GM19463 (cell line): ENCODE results near the gene PEX12.
"Not testable (repeated sequence)": the region's sequence is repeated elsewhere in the genome, so short reads cannot be mapped to it uniquely, and the experiment has no call there.

Experiments
- ATAC-seq: cut with Tn5 transposase; IDR thresholded peaks from one replicate; pipeline ENCODE4 v1.9.1; 2021; ENCODE audit warnings: mild to moderate bottlenecking, moderate library complexity; ENCODE audit not compliant: unreplicated experiment

PEX12 gene

GRCh38 chr17:35578197-35578928 is at the start of gene PEX12:
Gene PEX12, minus strand, starts transcription at chr17:35578571. Its CDS starts 550 bp downstream, at chr17:35578021.
- peak; percentile 89 for ATAC-seq

- no peak for ATAC-seq
Observed at GRCh38 chr17:35627417-35627816, 49.0 kb upstream of the PEX12 start.

DNA sequence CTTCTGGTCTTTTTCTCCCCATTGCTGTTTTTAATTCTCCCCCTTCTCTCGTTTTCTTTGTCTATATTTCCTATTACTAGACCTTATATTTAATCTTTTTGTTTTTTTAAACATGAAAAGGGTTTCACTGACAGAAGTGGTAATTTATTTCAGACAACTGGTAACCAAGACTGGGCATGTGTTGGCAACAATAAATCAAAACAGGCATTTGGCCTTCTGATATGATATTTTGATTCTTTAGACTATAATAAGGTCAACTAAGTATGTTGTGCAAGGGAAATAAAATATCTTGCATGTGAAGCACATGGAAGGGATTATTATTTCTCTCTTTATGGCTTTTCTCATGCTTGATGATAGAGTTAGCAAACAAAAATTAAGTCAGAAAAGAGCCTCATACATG is 43.4 kb upstream of the PEX12 start:
- ATAC-seq: no peak

GRCh38 chr17:35618628-35619027 is 40.3 kb upstream of the PEX12 start:
- ATAC-seq: no peak

DNA sequence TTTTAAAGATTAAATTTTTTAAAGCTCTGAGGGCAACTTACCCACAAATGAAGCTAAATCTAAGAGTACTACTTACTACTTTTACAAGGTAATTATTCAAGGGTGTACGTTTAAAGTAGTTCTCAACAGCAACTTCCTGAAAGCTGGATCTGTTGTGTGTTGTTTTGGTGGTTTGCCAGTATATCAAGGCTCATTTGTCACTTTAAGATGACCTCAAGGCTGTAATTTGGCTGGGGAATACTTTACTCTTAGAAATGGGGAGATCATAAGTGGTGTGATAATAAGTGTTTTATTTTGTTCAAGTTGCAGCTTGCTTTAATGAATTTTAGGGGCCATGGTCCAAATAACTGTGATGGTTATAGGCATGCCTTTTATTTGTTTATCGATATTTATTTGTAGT is 39.1 kb upstream of the PEX12 start:
- no peak for ATAC-seq

GRCh38 chr17:35616536-35616935 is 38.2 kb upstream of the PEX12 start:
- ATAC-seq: no peak

- ATAC-seq: no peak
Observed at GRCh38 chr17:35614810-35615209, 36.4 kb upstream of the PEX12 start.

- no peak for ATAC-seq
Observed at GRCh38 chr17:35612924-35613521, 34.7 kb upstream of the PEX12 start.

GRCh38 chr17:35610746-35611145 is 32.4 kb upstream of the PEX12 start:
- ATAC-seq: not testable (repeated sequence)

DNA sequence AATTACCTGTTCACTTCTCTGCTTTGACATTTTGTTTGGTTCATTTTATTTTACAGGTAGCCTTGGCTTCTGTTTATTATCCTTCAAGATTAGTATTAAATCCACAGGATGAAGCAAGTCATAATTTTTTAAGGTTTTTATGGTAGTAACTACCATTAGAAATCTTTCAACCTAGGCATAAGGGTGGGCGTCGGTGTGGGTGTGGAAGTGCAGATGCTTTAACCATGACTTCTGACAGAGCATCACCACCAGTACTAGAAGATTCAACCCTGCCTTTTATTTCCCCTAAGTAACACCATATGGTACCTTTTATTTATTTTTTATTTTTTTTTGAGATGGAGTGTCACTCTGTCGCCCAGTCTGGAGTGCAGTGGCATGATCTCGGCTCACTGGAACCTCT is 31.5 kb upstream of the PEX12 start:
- ATAC-seq: no peak

DNA sequence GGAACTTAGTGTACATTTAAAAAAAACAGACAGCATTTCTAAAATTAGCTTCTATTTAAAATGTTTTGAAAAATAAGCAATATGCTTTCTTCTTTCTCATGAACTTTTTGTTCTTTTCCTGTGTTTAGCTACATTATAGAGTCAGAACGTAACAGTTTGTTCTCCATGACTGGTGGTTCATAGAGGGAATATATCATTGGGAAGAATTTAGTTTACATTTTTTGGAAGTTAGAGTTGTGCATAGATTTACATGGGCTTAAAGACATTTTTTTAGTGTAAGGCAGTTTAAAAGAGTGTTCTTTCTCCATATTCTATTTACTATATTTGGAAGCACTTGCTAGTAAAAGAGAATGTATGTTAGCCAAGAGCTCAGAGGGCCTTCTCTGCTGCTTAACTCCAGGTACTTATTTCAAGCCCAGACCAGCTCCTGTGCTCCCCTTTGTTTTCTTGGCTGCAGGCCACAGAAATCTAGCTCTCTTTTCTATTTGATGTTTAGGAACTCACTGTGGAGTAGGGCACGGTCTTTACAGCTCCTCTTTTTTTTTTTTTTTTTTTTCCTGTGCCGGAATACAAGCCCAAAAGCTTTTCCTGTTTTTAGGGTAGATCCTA is 29.0 kb upstream of the PEX12 start:
- ATAC-seq: no peak

DNA sequence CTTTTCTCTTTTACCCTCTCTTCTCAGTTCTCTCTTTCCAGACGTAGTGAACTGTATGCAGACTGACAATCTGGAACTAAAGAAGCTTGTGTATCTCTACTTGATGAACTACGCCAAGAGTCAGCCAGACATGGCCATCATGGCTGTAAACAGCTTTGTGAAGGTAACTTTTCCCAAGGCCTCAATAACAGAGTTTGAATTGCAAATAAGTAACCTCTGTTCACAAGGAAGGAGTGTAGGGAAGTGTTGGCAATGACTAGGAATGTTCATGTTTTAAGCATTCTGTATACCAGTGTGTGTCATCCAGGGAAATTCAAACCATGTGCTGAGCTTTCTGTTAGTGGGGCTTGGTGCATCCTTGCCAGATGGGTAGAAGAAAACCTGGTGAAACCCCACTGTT is 27.3 kb upstream of the PEX12 start:
- no peak for ATAC-seq

GRCh38 chr17:35603674-35604073 is 25.3 kb upstream of the PEX12 start:
- no peak for ATAC-seq

GRCh38 chr17:35597604-35598003 is 19.2 kb upstream of the PEX12 start:
- no peak for ATAC-seq

- ATAC-seq: no peak
Observed at GRCh38 chr17:35596530-35597233, 18.3 kb upstream of the PEX12 start.

DNA sequence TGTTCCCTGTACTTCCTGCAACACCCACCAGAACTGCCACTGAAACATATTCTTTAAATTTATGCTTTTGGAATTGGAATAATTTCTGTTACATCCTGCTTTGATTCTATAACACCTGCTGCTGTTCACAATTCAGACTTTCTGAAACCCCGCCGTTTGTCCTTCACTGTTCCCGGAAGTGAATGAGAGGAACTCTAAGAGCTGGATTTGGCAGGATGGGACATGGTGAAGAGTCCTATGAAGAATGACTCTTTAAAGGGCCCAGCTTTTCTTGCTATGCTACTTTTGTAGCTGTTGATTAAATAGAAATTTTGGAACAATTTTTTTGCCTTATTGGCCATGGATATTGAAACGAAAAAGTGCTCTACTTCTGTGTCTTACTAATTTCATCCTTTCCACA is 17.7 kb upstream of the PEX12 start:
- ATAC-seq: no peak

- no peak for ATAC-seq
Observed at GRCh38 chr17:35588196-35588920, 10.0 kb upstream of the PEX12 start.

DNA sequence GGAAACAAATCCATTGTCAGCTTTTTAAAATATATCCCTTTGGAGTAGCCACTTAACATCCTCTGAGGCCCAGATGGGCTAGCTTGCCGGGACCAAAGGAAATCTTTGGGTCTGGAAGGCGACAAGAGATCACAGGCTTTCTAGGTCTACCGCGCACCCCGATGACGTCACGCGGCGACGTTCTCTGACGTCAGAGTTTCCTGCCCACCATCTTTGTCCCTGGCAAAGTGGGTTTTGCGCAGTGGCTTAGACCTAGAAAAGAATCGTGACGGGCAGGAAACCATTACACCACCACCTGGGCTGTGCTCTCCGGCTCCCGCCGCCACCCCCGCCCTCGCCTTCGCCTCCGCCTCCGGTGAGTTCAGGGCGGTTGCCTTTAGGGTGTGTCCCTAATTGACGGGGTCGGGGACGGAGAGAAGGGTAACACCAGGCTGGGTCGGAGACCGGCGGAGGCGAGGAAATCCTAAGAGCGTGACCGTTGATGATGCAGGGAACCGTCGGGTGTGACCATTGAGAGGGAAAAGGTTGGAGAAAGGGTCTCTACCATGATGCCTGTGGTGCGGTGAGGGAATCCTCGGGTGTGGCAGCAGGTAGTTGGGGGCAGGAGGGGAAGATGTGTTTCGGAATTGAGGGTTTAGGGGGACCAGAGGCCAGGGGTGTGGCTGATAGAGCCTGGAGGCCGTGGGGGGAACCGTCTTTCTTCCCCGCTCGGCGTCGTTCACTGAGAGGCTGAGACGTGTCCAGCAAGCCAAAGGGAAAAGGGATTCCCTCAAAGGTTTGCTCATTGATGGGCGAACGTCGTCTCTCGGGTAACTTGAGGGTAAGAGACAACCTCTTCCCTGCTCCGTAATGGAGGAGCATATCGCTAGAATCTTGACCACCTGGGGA is 8.9 kb upstream of the PEX12 start, which contains the start of gene AP2B1:
AP2B1 (plus strand) TSS at position 249 of the 888 bp plus-strand sequence. CDS start 6,709 bp downstream, outside the sequence.
- ATAC-seq: peak; percentile 93

- ATAC-seq: no peak
Observed at GRCh38 chr17:35586569-35587073, 8.2 kb upstream of the PEX12 start.

- ATAC-seq: no peak
Observed at GRCh38 chr17:35584061-35584460, 5.7 kb upstream of the PEX12 start.
